T-helper 1 cell treated with Interleukin-12 subunit alpha and Interleukin-12 subunit beta and Interleukin-4 antibody, amounts not matched to agents 30 ng/mL and 1 ng/mL, for 36 hours (primary cell): ENCODE data around the gene UNC5B. TPM values are rescaled to one million over a fixed set of nuclear protein-coding genes. Genes with fewer than 3 reads are reported as not detected.
"Not testable (repeated sequence)": the region's sequence is repeated elsewhere in the genome, so short reads cannot be mapped to it uniquely, and the experiment has no call there.

Experiments used
- intact Hi-C: fragments of 100-400 bp; cut with micrococcal nuclease; formaldehyde crosslinking; loops from one replicate; pipeline ENCODE4 v1.15.1; 2024
- total RNA-seq: library from RNA; stranded (reverse); gene quantifications from 2 replicates; pipeline ENCODE4 v1.2.3, GENCODE V29; 2022

UNC5B gene
- total RNA-seq, 1 donor from 2014 or later: not detected

DNA sequence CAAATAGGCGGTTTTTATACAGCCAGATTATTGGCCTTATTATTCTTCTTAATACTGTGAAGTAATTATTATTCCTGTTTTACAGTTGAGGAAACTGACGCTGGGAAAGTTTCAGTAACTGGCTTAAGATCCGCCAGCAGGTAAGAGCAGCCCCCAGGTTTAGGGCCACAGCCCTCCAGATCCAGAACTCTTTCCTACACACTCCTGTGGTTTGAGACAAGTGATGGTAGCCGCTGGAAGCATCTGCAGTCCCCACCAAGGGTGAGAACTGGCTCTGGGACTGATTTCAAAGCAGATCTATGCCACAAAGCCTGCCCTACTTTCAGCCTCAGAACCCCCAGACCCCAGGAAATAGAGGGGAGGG lies 3.0 kb upstream of the UNC5B start:
- intact Hi-C loops: loop anchor here (1.0 kb wide), 1 partner anchor 284 kb away; no protein-coding TSS in a partner anchor

DNA sequence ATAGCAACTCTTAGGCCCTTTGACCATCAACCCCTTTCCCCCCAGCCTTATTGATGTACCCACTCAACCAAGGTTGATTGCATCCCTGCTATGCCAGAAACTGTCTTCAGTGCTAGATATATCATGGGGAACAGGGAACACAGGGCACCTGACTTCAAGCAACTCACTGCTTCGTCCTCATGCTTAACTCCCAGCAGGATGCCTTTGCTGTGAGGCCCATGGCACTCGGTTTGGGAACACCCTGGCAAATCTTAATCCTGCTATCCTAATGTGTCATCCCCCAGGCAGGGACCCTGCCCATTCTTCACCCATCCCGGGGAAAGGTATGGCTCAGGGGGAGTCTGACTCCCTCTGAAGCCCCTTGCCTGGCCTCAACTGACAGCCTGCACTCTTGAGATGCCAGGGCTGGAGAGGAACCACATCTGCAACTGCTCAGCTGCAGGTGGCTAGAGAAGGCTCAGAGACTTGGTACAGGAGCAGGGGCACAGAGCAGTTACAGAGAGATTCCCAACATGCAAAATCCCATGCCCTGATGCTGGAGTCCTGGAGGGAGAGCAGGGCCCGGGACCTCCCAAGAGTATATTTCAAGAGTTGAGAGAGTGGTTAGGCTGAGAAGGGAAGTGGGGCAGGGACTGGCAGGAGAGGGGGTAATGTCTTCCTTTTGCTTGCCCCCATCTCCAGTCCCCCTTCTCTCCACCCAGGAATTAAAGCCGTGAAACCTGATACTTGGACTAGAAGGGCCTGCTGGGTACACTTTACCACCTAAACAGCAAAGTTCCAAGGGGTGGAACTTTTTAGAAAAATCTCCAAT lies 2.4 kb upstream of the UNC5B start:
- intact Hi-C loops: loop anchor here (1.0 kb wide), 1 partner anchor 285 kb away; no protein-coding TSS in a partner anchor

DNA sequence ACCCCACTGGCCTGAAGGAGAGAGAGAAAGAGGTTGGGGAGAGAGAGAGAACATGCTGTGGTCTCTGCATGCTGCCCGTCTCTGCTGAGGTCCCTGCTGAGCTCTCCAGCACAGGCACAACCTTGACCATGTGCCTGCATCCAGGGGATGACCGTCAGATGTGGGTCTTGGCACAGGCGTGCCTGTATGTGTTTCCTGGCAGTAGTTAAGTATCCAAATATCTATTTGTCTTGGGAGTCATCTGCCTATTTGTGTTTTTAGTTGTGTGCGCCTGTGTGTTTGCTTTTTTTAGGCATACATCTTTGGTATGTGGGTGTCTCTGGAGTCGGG lies 1.9 kb upstream of the UNC5B start:
- intact Hi-C loops: no loop called here

DNA sequence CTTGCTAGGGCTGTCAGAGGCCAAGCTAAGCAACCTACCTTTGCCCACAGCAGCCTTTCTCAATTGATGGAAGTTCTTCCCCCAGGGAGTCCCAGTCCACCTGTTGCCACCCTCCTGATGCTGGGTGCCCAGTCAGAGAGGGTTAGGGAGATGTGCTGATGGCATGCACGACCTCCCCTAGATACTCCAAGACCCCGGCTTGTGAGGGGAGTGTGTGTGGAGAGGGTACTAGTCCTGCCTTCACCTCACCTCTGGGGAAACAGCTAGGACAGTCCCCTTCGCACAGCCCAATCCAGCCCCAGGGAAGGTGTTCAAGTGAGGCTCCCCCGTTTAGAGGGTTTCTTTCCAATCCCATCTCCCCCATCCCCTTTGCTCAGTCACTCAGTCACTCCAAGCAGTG lies 1.3 kb upstream of the UNC5B start:
- intact Hi-C loops: no loop called here

DNA sequence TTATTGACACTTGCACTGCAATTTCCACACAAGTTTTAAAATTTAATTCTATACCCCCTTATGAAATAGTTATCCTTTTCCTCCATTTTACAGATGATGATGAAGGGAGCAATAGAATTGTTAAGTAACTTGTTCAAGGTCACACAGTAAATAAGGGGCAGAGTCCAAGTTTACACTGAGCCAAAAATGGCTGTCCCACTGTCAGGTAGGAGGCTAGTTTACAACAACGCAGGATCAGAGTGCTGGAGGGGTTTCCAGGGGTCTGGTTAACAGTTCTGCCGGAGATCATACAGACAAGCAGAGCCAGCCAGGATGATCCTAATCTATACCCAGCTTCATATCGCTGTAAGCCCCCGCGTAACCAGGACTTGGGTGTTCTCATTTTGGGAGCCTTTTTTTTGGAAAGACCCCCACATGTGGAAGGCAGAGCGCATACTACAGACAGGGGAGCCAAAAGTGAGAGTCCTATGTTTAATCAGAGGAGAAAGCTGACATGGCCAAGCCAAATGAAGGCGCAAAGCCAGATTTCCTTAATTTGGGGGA lies 524 bp upstream of the UNC5B start:
- intact Hi-C loops: no loop called here

DNA sequence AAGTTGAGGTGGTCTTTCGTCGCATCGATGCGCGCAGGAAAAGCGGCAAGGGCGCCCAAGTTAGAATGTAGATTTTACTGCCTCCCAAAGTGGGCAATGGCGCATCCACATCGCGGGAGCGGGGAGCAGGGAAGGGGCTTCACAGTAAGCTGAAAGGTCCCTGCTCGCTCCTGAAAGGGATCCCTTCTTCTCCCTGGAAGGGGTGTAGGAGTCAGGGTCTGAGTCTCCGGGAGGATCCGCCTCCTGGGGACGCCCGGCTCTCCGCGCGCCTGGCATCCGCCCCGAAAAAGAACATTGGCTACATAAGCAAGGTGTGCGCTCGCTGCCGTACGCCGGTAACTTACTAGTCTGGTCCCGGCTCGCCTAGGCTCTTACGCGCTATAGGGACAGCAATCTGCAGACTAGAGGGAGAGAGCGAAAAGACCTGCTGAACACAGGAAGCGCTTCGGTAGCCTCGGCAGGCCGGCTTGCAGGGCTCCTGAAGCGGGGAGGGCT lies 804 bp downstream of the UNC5B start:
- intact Hi-C loops: no loop called here

DNA sequence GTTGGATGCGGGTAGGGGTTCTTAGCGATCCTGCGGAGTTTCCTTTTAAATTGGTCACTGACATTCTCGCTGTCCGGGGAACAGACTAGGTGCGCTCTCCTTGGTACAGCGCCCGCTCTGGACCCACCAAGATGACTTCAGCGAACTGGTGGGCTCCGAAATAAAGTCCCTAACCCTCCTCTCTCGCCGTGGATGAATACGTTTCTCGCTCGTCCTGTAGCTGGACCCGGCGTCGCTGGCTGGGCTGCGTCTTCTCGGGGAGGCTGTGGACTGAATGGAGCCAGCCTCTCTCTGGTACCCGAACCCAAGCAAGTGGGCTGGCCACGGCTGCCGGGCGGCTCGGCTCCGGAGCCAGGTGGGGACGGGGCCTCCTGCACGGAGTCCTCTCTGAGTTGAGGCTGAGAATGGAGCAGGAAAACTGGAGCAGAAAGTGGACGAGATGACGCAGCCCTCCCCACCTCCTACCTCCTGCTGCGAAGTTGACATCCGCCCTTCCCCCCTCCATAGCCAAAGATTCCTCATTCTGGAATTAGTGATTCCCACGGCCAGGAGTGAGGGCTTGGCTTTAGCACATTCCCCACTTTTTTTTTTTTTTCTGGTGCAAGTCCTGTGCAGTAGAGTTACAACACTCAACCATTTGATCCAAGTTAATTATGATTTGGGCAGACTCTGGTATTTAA lies 1.5 kb downstream of the UNC5B start:
- intact Hi-C loops: no loop called here

DNA sequence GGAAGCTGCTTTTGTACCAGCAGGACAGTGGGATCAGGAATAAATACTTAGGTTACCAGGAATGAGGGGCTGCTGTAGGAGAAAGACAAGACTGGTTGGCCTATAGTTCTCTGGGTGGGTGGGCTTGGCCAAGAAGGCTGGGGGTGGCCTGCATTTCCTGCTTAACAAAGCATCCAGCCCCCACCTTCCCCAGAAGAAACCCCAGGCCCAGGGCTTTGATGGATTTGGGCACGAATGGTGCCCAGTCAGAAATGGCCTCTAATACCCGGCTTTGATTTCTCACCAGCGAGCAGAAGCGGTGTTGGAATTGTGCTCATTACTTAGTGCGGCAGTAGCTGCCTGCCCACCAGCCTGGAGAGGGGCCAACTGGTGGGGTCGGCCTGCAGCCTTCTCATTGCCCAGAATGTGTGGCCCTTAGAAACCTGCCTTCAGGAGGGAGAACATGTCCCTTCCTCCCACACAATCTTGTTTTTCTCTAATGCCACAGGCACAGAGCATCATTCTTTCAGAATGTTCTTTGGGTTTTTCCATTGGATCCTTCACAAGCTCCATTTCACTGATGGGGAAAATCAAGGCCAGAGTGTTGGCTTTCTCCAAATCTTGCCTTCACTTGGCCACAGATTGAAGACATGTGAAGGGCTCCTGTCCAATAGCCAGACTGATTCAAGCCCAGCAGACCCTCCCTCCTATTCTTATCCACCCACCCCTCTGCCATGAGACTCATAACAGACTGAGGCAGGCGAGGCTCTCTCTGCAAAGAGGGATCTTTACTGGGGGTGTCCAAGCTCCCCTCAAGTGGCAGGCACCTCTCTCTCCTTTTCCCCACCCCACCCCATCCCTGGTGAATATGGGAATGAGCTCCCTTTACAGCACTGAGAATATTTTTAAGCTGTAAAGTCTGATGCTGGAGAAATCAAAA lies 2.5 kb downstream of the UNC5B start:
- intact Hi-C loops: no loop called here

DNA sequence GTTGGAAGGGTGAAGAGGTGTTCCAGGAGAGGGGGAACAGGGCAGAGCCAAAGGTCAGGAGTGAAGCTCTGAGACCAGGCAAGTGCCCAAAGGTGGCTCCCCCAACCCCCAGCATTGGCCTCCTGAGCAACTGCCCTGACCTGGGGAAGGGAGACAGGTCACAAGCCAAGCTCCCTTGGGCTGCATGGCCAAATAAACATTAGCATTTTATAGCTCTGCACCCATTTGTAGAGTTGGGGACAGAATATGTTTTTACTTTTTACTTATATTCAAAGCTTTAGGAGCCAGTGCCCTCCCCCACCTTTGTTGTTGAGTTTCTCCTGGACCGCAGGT lies 4.0 kb downstream of the UNC5B start:
- intact Hi-C loops: no loop called here

DNA sequence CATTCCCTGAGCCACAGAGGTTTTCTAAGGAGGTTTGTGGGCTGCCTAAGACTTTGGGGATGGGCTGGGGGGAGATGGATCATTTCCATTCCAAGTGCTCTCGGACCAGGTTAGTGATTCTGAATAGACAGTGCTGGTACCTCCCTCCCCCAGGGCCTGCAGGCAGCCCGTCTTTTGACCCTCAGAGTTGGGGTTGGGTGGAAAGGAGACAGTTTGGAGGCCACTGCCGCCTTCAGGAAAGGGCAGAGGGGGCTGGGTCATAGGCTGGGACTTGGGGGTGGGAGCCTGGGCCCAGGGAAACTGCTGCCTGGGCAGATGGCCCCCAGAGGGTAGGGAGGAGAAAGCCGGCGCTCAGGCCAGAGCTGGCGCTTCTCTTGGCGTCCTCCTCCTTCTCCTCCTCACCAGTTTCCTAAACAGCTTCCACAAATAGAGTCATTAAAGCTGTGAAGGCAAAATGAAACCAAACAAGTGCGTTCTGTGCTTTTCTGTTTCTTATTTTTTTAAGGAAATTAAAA lies 4.4 kb downstream of the UNC5B start:
- intact Hi-C loops: no loop called here

DNA sequence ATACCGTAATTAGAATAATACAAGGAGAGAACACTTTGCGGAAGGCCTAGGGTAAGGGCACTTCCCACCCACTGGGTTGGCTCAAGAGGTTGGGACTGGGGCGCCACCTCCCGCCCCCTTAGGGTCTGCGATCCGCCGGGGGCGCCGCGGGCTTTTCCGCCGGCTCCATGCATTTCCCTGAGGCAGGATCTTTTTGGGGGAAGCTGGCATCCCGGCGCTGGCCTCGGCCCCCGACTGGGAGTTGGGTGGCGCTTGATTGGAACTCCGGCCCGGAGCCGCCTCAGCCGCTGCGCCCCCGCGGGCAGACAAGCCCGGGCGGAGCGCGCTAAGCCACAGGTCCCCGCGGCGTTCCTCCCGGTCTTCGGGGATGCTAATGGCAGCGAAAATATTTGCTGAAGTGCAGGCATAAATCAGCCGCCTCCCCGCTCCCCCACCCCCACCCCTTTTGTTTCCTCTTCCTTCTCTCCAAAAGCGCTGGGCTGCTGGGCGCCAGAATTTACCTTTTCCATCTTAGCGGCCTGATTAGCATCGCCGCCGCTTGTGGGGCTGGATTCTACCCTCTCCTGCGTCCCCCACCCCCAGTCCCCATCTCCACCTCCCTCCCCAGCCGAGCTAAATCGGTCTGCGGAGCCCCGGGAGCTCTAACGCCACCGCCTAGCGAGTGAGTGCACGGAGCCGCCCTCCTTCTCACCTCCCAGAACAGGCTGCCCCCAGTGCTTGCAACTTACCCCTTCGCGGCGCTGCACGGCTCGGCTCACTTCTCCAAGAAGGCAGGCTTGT lies 5.1 kb downstream of the UNC5B start:
- intact Hi-C loops: no loop called here

DNA sequence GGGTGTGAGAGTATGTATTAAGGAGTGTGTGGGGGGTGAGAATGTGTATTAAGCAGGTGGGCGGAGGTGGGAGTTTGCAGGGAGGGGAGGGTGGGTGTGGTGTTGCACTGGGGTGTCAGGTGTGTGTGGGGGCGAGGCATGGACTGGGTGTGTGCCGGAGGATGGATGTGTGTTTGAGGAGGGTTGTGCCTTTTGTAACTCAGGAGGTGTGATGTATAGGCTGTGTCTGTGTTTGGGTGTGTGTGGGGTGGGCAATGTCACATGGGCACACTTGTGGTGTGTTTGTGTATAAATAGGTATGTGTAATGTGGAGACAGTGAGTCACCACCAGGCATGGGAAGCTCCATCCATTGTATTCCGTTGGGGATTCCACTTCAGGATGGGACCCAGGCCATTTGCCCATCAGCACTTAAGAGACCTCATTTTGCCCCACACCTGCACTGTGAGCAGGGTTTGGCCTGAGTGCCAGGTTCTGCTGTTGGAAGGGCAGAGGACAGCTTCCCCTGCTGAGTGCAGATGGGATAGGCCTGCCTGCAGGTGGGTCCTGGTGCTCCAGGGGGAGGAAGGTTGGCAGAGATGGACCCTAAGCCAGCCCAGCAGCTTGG lies 5.8 kb downstream of the UNC5B start:
- intact Hi-C loops: no loop called here

DNA sequence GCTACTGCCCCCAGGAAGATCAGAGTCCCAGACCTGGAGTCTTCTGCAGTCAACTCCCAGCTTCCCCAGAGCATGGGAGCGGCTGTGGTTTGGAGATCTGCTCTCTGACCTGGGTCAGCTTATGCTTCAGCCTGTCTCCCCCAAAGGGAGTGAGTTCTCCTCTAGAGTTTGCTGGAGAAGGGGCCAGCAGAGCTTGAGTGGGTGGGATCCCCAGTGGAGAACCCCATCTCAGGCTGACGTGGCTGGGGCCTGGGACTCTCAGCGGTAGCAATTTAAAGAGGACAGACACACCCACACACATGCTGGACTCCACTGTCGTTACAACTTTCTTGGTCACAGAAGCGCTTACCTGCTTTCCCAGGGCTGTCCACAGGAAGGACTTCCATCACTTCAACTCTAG lies 6.3 kb downstream of the UNC5B start:
- intact Hi-C loops: no loop called here

DNA sequence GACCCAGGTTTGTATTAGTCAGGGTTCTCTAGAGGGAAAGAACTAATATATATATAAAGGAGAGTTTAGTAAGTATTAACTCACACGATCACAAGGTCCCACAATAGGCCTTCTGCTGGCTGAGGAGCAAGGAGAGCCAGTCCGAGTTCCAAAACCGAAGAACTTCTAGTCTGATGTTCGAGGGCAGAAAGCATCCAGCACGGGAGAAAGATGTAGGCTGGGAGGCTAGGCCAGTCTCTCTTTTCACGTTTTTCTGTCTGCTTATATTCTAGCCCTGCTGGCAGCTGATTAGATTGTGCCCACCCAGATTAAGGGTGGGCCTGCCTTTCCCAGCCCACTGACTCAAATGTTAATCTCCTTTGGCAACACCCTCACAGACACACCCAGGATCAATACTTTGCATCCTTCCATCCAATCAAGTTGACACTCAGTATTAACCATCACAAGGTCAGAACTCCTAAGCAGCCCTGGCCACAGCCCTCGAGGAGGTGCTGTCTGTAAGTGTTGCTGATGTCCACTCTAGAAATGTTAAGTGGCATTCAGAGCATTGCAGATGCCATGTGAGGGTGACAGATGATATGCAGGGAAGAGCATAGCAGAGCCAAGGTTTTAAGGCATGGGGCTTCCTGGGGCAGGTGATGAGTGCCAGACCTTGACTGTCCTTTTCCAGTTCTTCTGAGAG lies 7.0 kb downstream of the UNC5B start:
- intact Hi-C loops: not testable (repeated sequence)

DNA sequence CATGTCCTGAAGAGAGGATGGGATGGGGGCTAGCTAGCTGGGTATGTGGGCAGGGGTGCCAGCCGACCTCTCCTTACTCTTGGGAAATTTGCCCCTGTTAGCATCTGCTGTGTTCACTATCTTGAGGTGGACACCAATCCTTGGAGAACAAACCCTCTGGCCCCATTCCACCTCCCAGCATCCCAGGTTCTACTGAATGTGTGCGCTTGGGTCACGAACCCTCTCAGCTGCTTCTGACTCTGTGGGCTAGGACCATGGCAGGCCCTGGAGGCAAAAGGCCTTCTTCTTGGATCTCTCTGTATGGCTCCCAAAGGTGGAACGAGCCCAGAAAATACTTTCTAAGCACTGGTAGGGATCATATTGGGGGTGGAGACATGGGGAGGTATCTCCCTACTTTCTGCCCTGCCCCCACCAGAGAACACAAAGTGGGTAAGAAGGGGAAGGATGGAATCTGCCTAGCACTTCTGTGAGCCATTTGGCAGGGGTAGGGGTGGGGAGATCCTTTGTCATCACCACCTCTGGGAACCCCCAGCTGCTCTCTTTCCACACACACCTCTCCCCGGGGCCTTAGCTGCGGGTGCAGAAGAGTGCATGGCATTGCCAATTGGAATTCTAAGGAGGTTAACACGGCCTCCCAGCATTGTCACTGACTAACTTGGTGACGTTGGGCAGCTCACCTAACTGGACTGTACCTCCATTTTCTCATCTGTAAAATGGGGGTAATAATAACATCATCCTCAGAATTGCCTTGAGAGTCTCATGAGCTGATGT lies 7.7 kb downstream of the UNC5B start:
- intact Hi-C loops: no loop called here

DNA sequence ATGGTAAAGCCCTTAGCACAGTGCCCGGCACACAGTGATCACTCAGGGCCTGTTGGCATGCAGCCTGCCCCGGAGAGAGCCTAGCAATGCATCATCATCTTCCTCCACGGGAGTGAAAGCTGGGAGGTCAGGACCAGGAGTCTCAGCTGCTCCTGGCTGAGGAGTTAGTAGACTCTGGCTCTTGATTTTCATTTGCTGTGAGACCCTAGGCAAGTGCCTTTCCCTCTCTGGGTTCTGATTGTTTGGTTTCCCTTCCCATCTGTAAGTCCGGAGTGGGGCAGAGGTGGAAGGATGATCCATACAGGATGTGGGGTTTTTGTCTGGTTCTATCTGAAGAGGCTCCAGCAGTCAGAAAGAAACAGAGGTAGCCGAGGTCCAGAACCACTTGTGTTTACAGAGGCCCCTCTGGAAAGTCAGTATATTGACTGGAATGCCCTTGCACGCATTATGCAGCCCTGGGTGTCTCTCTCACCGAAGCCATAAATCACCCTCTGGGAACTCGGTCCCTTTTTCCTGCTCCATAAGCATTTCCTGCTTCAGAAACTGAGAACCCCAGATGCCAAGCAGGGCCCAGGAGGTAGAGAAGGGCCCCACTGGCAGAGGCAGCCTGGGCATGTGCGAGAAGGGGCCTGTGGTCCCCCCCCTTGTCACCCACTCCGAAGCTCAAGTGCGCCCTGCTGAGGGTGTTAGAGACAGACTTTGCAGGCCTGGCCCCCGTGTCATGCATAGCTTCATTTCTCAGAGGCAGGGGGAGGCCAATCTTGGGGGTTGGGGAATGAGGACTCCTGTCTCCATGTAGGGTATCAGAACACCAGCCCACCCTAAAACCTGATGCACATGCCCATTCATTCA lies 8.5 kb downstream of the UNC5B start:
- intact Hi-C loops: no loop called here

DNA sequence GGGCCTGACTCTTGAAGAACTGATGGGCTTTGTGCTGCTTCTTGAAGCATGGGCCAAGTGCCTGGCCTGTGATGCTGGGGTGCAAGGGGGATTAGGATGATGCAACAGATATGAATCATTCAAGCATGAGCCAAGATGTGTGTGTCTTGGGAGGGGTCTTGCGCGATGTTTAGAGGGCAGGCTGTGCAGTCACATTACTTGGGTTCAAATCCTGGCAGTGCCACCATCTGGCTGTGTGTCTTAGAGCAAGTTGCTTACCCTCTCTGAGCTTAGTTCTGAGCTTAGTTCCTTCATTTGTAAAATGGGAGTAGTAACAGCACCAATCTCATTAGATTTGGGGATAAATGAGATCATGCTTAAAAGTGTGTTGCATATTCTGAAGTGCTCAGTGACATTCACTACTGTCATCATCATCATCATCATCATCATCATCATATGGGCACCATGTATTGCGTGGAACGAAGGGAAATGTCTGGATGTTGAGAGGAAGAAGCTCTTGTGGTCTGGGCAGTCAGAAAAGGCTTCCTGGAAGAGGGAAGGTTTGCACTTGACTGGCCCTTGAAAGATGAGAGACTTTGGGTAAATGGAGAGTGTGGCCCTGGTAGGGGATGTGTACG lies 9.3 kb downstream of the UNC5B start:
- intact Hi-C loops: no loop called here
